ENCODE results near the gene CD151.

CD151 gene

GRCh38 chr11:794766-795633 is 37.8 kb upstream of the CD151 start:
- TF ChIP-seq CTCF (IDR thresholded peaks at IDR 0.05), result no peak

GRCh38 chr11:795634-796564 is 36.9 kb upstream of the CD151 start:
- TF ChIP-seq CTCF (IDR thresholded peaks at IDR 0.05), result no peak

- no peak for TF ChIP-seq CTCF (IDR thresholded peaks at IDR 0.05)
Measured at GRCh38 chr11:796565-797295, 36.0 kb upstream of the CD151 start.

DNA sequence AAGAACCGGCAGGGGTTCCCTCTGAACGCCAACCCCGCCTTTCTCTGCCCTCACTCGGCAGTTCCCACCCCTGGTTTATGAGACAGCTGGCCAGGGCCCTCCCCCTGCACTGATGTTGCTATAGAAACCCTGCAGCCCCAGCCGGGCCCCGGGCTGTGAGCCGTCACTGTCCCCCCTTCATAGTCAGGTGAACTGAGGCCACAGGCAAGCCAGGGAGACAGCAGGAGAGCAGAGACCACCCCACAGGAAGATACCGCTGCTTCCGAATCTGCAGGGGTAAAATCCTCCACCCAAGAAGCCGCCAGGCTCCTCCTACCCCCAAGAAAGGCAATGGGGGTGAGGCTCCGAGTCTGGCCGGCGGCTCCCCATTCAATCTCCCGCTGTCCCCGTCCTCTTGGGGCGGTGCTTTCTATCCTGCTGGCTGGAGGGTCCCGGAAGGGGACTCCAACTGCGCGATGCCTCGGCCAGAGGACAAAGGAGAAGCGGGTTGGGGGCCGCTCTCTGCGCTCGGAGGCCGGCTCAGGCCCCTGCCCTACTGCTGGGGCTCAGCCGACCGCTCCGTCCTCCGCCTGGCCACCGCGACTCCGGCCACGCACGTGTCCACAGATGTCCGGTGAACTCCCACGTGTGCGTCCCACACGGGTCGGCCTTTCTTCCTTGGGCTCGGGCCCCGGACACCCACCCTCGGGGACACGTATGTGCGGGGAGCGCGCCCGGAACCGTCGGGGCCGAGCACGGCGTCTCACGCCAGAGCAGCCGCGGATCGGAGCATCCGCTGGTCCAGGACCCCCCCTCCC is 35.3 kb upstream of the CD151 start:
- no peak for TF ChIP-seq CTCF (IDR thresholded peaks at IDR 0.05)

- TF ChIP-seq CTCF (IDR thresholded peaks at IDR 0.05), result peak; percentile 95
Measured at GRCh38 chr11:798093-798713, 34.5 kb upstream of the CD151 start, which contains the start of gene SLC25A22. Gene SLC25A22 (minus strand): TSS chr11:798281. CDS start chr11:795006, 3,275 bp downstream.

GRCh38 chr11:799641-800316 is 33.0 kb upstream of the CD151 start:
- no peak for TF ChIP-seq CTCF (IDR thresholded peaks at IDR 0.05)

Measured in LNCAP (cell line).